Fibroblast of pulmonary artery (primary cell): ENCODE measurements around the gene LRRC72.

Experiments
- DNase-seq: peaks from one replicate; pipeline ENCODE4 v3.0.0-alpha.2; 2010; ENCODE audit warnings: low read depth
- H3K4me3 ChIP-seq: replicated peaks from 2 replicates; pipeline ENCODE4 v1.5.1; 2011; ENCODE audit warnings: low read depth, mild to moderate bottlenecking, control low read depth, low read length, moderate library complexity
- TF ChIP-seq, protein P1 (sequence below): IDR thresholded peaks from 2 replicates; pipeline ENCODE4 v1.5.1; 2011; ENCODE audit warnings: mild to moderate bottlenecking, control low read depth, low read length, inconsistent platforms; ENCODE audit errors: missing control alignments

The LRRC72 gene

DNA sequence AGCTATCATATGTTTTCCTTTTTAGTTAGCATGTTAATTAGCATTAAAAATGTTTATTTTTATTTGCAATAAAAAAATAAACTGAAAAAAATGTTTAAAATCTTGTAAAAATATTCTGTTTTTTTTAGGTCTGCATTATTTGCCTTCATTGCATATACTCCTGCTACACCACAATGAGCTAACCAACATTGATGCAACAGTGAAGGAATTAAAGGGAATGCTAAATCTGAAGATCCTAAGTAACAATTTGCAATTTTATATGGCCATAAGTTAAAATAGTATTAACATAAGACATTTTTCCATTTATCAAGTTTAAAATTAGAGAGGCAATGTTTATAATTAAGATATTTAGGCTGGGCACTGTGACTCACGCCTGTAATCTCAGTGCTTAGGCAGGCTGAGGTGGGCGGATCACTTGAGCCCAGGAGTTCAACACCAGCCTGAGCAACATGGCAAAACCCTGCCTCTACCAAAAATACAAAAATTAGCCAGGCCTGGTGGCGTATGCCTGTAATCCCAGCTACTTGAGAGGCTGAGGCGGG, 32.2 kb downstream of the LRRC72 start:
- no peak overlapping the region for H3K4me3 ChIP-seq
- TF ChIP-seq, protein P1, sequence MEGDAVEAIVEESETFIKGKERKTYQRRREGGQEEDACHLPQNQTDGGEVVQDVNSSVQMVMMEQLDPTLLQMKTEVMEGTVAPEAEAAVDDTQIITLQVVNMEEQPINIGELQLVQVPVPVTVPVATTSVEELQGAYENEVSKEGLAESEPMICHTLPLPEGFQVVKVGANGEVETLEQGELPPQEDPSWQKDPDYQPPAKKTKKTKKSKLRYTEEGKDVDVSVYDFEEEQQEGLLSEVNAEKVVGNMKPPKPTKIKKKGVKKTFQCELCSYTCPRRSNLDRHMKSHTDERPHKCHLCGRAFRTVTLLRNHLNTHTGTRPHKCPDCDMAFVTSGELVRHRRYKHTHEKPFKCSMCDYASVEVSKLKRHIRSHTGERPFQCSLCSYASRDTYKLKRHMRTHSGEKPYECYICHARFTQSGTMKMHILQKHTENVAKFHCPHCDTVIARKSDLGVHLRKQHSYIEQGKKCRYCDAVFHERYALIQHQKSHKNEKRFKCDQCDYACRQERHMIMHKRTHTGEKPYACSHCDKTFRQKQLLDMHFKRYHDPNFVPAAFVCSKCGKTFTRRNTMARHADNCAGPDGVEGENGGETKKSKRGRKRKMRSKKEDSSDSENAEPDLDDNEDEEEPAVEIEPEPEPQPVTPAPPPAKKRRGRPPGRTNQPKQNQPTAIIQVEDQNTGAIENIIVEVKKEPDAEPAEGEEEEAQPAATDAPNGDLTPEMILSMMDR: no peak
- no peak for DNase-seq

DNA sequence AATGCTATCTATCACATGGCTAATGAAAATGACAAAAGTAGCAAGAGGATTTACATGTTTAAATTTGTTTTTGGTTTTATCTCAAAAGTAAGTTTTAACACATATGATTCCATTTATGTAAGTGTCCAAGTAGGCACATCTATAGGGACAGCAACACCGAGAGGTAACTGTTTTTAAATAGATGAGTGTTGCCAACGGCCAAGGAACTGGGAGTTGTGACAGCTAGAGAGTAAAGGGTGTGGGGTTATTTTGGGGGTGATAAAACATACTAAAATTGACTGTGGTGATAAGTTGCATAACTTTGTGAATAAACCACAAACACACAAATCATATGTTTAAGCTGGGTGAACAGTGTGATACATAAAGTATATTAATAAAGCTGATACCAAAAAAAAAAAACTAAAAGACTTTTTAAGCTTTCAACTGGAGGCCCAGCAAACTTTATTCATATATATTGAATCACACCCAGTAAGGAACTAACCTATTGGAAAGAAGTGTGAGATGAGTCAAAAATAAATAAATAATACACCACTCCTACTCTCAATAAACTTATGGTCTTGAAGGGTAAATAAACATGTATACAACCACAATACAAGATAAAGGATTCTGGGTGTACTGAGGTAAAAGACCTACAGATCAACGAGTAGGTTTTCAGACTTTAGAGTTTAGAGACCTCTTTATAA, 33.0 kb downstream of the LRRC72 start:
- H3K4me3 ChIP-seq: no peak overlapping the region
- TF ChIP-seq, protein P1: no peak
- no peak for DNase-seq

DNA sequence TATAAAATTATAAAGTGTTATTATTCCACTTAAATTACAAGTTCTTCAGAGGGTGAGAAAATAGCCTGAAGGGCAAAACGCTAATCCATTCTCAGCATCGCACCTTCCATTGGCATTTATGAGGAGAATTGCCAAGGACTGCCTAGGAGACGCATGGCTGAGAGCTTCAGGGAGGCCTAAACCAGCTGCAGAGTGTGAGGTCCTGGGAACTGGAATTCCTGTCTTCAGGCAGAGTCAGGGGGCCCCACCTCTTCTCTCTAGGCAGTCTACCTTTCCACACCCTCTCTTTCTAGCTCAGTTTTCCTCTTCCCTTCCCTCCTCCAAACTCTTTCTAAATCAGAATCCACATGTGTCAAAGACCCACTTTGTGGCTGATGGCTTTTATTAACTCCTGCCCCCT, 35.3 kb downstream of the LRRC72 start:
- TF ChIP-seq, protein P1: no peak
- DNase-seq: no peak

DNA sequence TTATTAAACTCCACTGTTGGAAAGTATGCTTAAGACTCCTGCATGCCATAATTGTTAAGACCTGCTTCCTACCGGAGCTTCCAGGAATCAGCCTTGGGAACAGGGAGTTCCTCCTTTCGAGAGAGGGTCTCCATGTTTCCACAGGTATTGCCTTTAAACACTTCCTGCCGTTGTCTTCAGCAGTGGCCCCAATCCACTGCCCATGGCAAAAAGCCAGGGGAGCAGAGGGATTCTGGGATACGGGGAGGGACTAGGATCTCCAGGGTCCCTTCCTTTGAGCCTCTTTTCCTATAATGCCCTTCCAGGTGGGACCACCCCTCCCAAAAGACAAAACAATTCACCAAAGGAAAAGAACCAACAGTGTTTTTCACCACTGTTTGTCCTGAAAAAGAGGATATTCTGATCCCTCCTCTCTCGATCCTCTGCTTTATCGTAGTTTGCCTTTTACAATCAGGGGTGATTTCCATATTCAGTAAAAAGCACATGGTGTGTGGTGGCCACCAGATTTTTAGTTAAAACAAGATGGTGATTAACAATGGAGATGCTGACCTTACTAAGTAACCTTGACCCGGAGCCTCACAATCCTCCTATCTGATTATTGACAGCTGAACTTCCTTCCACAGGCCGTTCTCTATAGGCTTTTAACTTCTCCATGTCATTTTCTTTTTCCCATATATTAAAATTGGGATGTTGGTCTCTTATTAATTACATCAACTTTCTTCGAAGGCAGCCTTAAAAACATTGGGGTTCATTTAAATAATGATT, 36.0 kb downstream of the LRRC72 start:
- DNase-seq: no peak
- H3K4me3 ChIP-seq: no peak overlapping the region
- TF ChIP-seq, protein P1: no peak

More for the DNA sequence above, 35.3 kb downstream of the LRRC72 start:
- no peak overlapping the region for H3K4me3 ChIP-seq

DNA sequence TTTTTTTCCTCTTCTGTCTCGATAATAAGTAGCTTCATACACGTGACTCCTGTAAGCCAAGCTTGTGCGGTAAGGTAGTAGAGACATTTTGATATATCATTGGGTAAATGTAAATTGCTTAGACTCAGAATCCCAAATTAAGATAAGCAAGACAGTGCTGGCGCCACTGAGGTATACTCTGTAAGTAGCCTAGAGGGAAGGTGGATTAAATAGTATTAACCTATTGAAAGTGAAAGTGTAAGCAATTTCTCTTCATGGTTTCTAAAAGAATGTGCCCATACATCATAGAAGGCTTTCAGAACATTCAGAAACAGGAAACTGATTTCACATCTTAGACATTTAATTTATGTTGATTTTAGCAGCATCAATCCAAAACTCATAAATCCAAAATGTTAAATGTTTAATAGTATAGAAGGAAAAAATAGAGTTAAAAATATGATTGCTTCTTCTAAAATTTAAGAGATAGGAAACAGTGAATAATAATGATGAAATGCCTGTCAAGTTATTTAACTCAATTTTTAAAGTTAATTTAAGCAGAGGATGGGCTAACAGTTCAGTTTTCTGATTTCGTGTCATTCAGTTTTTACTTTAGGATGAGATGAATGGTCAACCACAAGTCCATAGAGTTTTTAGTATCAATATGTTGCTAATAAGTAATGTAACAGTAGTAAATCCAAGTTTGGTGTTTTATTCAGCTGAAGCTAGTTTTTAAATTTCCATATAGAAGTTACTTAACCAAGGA, 36.8 kb downstream of the LRRC72 start:
- TF ChIP-seq, protein P1: no peak
- no peak overlapping the region for H3K4me3 ChIP-seq
- DNase-seq: no peak

DNA sequence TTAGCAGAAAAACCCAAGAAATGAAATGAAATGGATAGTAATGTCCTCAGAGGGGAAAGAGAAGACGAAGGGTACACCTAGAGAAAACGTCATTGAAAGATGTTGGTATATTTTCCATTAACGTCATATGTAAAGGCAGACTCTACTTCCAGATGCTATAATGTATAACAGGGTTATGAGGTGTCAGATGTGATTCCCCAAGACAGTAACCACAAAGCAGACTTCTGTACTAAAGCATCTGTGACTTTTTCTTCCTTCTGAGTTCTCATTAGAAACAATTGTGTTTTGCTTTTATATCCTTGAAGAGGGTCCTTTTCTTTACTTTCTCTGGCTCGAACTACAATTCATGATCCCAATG, 37.4 kb downstream of the LRRC72 start:
- no peak overlapping the region for H3K4me3 ChIP-seq
- DNase-seq: no peak
- TF ChIP-seq, protein P1: no peak
